ENCODE results near the gene UBR3. TPM values are rescaled to one million over a fixed set of nuclear protein-coding genes. Genes with fewer than 3 reads are reported as not detected.

The UBR3 gene
- total RNA-seq, 2 experiments from 2014 or later: 13.6 to 15.3 TPM

- H3K9me3 Mint-ChIP-seq: no peaks in the 10 kb centered on the region
- intact Hi-C loops (cut with micrococcal nuclease): no loop called here
- CTCF ChIA-PET: no interaction called here
- peaks cover 9% of the 10 kb centered on the region for H3K36me3 Mint-ChIP-seq (ENCODE audit: low read depth)
- peaks cover 7% of the 10 kb centered on the region for H3K4me1 Mint-ChIP-seq (ENCODE audit: low read depth)
- H3K4me3 Mint-ChIP-seq: no peak overlapping the region
- no peak overlapping the region for H3K27ac Mint-ChIP-seq
- H3K27me3 Mint-ChIP-seq (ENCODE audit: low read depth): no peaks in the 10 kb centered on the region
- no peak for DNase-seq
Observed at GRCh38 chr2:169984145-169984544, 156.9 kb downstream of the UBR3 start.

GRCh38 chr2:169994752-169995151, 167.5 kb downstream of the UBR3 start:
- H3K36me3 Mint-ChIP-seq (ENCODE audit: low read depth): peaks cover 28% of the 10 kb centered on the region
- H3K4me1 Mint-ChIP-seq (ENCODE audit: low read depth): no peaks in the 10 kb centered on the region

GRCh38 chr2:169997140-169997887, 170.1 kb downstream of the UBR3 start:
- no peaks in the 10 kb centered on the region for H3K4me1 Mint-ChIP-seq (ENCODE audit: low read depth)
- peaks cover 31% of the 10 kb centered on the region for H3K36me3 Mint-ChIP-seq (ENCODE audit: low read depth)
- no peaks in the 10 kb centered on the region for H3K9me3 Mint-ChIP-seq
- intact Hi-C loops (cut with micrococcal nuclease): no loop called here
- no peak for DNase-seq
- no peak overlapping the region for H3K4me3 Mint-ChIP-seq
- CTCF ChIA-PET: no interaction called here
- H3K27ac Mint-ChIP-seq: no peak overlapping the region
- no peaks in the 10 kb centered on the region for H3K27me3 Mint-ChIP-seq (ENCODE audit: low read depth)

More at GRCh38 chr2:169994752-169995151, 167.5 kb downstream of the UBR3 start:
- intact Hi-C loops (cut with micrococcal nuclease): no loop called here
- CTCF ChIA-PET: no interaction called here
- H3K9me3 Mint-ChIP-seq: peaks cover 2% of the 10 kb centered on the region
- DNase-seq: no peak
- no peak overlapping the region for H3K4me3 Mint-ChIP-seq
- H3K27me3 Mint-ChIP-seq (ENCODE audit: low read depth): no peaks in the 10 kb centered on the region
- no peak overlapping the region for H3K27ac Mint-ChIP-seq

DNA sequence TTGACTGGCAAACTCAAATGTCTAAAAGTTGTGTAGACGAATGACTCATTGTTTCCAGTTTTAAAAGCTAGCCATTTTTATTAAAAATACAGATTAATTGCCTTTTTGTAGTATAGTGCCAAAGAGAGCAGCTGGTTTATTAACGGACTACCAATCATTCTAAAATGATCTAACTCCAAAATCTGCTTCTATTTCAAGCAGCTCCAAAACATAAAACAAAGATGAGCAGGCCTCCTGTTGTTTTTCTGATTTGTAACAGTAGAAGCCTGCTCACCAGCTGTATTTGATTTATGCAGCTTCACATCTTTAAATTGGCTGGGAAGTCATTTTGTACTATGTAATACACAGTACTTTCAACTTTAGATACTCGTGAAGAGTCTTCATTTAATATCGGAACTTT, 171.8 kb downstream of the UBR3 start:
- no peaks in the 10 kb centered on the region for H3K4me1 Mint-ChIP-seq (ENCODE audit: low read depth)
- CTCF ChIA-PET: no interaction called here
- no peak overlapping the region for H3K27ac Mint-ChIP-seq
- H3K9me3 Mint-ChIP-seq: no peaks in the 10 kb centered on the region
- no peak overlapping the region for H3K4me3 Mint-ChIP-seq
- intact Hi-C loops (cut with micrococcal nuclease): no loop called here
- no peak for DNase-seq
- H3K27me3 Mint-ChIP-seq (ENCODE audit: low read depth): no peaks in the 10 kb centered on the region
- peaks cover 39% of the 10 kb centered on the region for H3K36me3 Mint-ChIP-seq (ENCODE audit: low read depth)

DNA sequence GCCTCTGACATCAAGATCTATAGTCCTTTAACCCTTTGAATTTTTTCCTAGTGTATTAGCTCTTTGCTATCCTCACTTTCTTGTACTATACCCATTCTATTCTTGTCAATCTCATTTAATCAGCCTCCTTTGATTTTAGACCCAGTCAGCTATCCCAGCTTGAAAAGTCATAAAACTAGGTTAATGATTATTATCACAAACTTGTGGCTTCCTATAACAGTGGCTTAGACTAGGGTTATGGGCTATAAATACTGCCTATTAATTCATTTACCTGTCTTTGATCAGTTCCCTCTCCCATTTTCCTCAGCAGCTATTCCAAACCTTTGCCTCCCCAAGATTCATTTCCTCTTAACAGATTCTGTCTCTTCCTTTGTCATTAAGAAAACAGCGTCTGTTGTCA, 174.8 kb downstream of the UBR3 start:
- intact Hi-C loops (cut with micrococcal nuclease): no loop called here
- Mint-ChIP-seq H3K9me3 (no peaks in the 10 kb centered on the region), H3K4me3 (no peak overlapping the region), H3K27me3 (ENCODE audit: low read depth) (no peaks in the 10 kb centered on the region), H3K4me1 (ENCODE audit: low read depth) (no peaks in the 10 kb centered on the region), H3K27ac (no peak overlapping the region), H3K36me3 (ENCODE audit: low read depth) (peaks cover 43% of the 10 kb centered on the region)
- DNase-seq: no peak
- CTCF ChIA-PET: interaction anchor here (0.9 kb wide), 1 partner anchor 1783 kb away, joined by 8 read pairs; no protein-coding TSS in a partner anchor

GRCh38 chr2:170005702-170006101, 178.4 kb downstream of the UBR3 start:
- H3K4me1 Mint-ChIP-seq (ENCODE audit: low read depth): no peaks in the 10 kb centered on the region
- intact Hi-C loops (cut with micrococcal nuclease): no loop called here
- H3K4me3 Mint-ChIP-seq: no peak overlapping the region
- H3K36me3 Mint-ChIP-seq (ENCODE audit: low read depth): peaks cover 28% of the 10 kb centered on the region
- no peaks in the 10 kb centered on the region for H3K9me3 Mint-ChIP-seq
- CTCF ChIA-PET: no interaction called here
- DNase-seq: no peak
- H3K27me3 Mint-ChIP-seq (ENCODE audit: low read depth): no peaks in the 10 kb centered on the region
- H3K27ac Mint-ChIP-seq: no peak overlapping the region

DNA sequence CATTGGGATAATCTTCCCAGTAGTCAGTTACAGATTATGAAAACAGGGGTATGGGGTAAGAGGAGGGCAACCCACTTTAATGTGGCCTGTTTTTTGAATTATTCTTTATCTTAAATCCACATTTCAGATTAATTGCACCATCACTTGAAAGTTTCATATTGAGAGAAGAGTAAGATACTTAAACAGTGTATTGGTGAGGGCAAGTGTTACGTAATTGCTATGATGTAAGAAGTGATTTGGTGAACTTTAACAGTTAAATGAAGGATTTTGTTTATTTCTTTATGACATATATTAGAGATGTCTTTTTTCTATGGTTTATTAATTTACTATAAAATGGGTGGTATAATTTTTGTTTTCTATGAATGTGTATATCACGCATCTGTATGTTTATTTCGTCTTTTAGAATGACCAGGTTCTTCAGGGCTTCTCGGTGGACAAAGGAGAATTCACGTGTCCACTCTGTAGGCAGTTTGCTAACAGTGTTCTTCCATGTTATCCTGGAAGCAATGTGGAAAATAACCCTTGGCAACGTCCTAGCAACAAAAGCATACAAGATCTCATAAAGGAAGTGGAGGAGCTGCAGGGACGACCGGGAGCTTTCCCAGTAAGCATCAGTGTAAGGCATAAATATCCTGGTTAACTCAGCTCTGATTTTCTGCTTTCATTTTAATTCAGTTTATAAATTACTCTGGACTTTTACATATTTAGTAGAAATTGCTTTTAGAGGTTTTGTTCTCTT, 179.5 kb downstream of the UBR3 start:
- intact Hi-C loops (cut with micrococcal nuclease): no loop called here
- no peaks in the 10 kb centered on the region for H3K9me3 Mint-ChIP-seq
- peaks cover 23% of the 10 kb centered on the region for H3K36me3 Mint-ChIP-seq (ENCODE audit: low read depth)
- H3K4me3 Mint-ChIP-seq: no peak overlapping the region
- no peak overlapping the region for H3K27ac Mint-ChIP-seq
- CTCF ChIA-PET: no interaction called here
- no peaks in the 10 kb centered on the region for H3K4me1 Mint-ChIP-seq (ENCODE audit: low read depth)
- H3K27me3 Mint-ChIP-seq (ENCODE audit: low read depth): no peaks in the 10 kb centered on the region
- no peak for DNase-seq

GRCh38 chr2:170009209-170009608, 182.0 kb downstream of the UBR3 start:
- CTCF ChIA-PET: no interaction called here
- no peaks in the 10 kb centered on the region for H3K4me1 Mint-ChIP-seq (ENCODE audit: low read depth)
- no peak overlapping the region for H3K27ac Mint-ChIP-seq
- H3K9me3 Mint-ChIP-seq: no peaks in the 10 kb centered on the region
- H3K27me3 Mint-ChIP-seq (ENCODE audit: low read depth): no peaks in the 10 kb centered on the region
- intact Hi-C loops (cut with micrococcal nuclease): no loop called here
- no peak overlapping the region for H3K4me3 Mint-ChIP-seq
- no peak for DNase-seq
- peaks cover 9% of the 10 kb centered on the region for H3K36me3 Mint-ChIP-seq (ENCODE audit: low read depth)

- no peak for DNase-seq
- H3K9me3 Mint-ChIP-seq: no peaks in the 10 kb centered on the region
- intact Hi-C loops (cut with micrococcal nuclease): no loop called here
- no peak overlapping the region for H3K27ac Mint-ChIP-seq
- no peaks in the 10 kb centered on the region for H3K4me1 Mint-ChIP-seq (ENCODE audit: low read depth)
- H3K4me3 Mint-ChIP-seq: no peak overlapping the region
- H3K27me3 Mint-ChIP-seq (ENCODE audit: low read depth): no peaks in the 10 kb centered on the region
- CTCF ChIA-PET: no interaction called here
- H3K36me3 Mint-ChIP-seq (ENCODE audit: low read depth): peaks cover 3% of the 10 kb centered on the region
Observed at GRCh38 chr2:170012773-170013172, 185.5 kb downstream of the UBR3 start.

- Mint-ChIP-seq H3K27ac (no peak overlapping the region), H3K4me3 (no peak overlapping the region)
- CTCF ChIA-PET: no interaction called here
Observed at GRCh38 chr2:170013802-170014551, 186.7 kb downstream of the UBR3 start.

GRCh38 chr2:170014769-170015168, 187.5 kb downstream of the UBR3 start:
- Mint-ChIP-seq H3K4me3 (no peak overlapping the region), H3K27me3 (ENCODE audit: low read depth) (no peaks in the 10 kb centered on the region), H3K27ac (no peak overlapping the region), H3K4me1 (ENCODE audit: low read depth) (no peaks in the 10 kb centered on the region), H3K36me3 (ENCODE audit: low read depth) (peaks cover 7% of the 10 kb centered on the region), H3K9me3 (no peaks in the 10 kb centered on the region)
- no peak for DNase-seq
- intact Hi-C loops (cut with micrococcal nuclease): no loop called here
- CTCF ChIA-PET: no interaction called here

More at GRCh38 chr2:170013802-170014551, 186.7 kb downstream of the UBR3 start:
- peaks cover 7% of the 10 kb centered on the region for H3K36me3 Mint-ChIP-seq (ENCODE audit: low read depth)
- intact Hi-C loops (cut with micrococcal nuclease): no loop called here
- no peaks in the 10 kb centered on the region for H3K4me1 Mint-ChIP-seq (ENCODE audit: low read depth)
- no peaks in the 10 kb centered on the region for H3K9me3 Mint-ChIP-seq
- no peak for DNase-seq
- no peaks in the 10 kb centered on the region for H3K27me3 Mint-ChIP-seq (ENCODE audit: low read depth)

GRCh38 chr2:170017860-170018532, 190.7 kb downstream of the UBR3 start:
- Mint-ChIP-seq H3K4me1 (ENCODE audit: low read depth) (no peaks in the 10 kb centered on the region), H3K36me3 (ENCODE audit: low read depth) (peaks cover 8% of the 10 kb centered on the region), H3K27me3 (ENCODE audit: low read depth) (no peaks in the 10 kb centered on the region), H3K4me3 (no peak overlapping the region), H3K9me3 (no peaks in the 10 kb centered on the region), H3K27ac (no peak overlapping the region)
- CTCF ChIA-PET: interaction anchor here (0.7 kb wide), 1 partner anchor 205 kb away, joined by 3 read pairs; no protein-coding TSS in a partner anchor
- no peak for DNase-seq
- intact Hi-C loops (cut with micrococcal nuclease): no loop called here
